ENCODE data around the gene CSF1R.

DNA sequence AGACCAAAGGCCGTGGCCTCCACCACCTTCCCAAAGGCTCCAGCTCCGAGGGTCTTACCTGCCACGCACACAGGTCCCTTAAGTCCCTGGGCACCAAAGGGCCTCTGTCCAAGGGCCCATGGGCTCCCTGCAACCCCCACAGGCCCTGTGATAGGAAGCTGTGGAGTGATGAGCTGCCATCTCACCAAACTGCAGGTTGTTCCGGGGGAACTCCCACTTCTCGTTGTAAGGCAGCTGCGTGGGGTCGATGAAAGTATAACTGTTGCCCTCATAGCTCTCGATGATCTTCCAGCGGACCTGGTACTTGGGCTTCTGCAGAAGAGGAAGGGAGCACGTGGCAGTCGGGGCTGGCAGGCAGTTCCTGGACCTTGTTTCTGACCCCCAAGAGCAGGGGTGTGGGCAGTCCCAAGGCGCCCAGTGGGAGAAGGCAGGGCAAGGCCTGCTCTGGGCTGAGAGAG is 24.8 kb downstream of the CSF1R start:
- TF ChIP-seq, protein P1, sequence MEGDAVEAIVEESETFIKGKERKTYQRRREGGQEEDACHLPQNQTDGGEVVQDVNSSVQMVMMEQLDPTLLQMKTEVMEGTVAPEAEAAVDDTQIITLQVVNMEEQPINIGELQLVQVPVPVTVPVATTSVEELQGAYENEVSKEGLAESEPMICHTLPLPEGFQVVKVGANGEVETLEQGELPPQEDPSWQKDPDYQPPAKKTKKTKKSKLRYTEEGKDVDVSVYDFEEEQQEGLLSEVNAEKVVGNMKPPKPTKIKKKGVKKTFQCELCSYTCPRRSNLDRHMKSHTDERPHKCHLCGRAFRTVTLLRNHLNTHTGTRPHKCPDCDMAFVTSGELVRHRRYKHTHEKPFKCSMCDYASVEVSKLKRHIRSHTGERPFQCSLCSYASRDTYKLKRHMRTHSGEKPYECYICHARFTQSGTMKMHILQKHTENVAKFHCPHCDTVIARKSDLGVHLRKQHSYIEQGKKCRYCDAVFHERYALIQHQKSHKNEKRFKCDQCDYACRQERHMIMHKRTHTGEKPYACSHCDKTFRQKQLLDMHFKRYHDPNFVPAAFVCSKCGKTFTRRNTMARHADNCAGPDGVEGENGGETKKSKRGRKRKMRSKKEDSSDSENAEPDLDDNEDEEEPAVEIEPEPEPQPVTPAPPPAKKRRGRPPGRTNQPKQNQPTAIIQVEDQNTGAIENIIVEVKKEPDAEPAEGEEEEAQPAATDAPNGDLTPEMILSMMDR (conservative IDR thresholded peaks at IDR 0.05), result no peak
- no peak for TF ChIP-seq ZFX (IDR thresholded peaks at IDR 0.05)

Measured in C4-2B (cell line).